ENCODE data around the gene SLC25A22.
A peak's percentile ranks its signal among the peaks of the same experiment; 100 is the strongest.

The SLC25A22 gene

DNA sequence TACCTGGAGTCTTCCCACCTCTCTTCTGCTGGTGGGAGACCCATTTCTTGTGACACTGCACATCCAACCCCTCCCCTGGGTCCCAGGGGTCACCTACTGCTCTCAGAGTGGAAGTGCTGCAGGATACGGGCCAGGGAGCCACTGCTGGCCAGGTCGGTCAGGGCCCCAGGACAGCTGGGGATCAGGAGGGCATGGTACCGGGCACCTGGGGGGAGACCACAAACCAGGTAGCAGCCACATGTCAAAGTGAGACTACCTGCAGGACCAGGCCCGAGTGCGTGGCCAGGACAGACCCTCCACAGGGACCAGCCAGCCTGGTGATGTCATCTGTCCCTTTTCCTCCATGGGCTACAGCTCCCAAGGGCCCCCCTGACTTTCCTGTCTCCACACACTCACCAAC, 24.7 kb downstream of the SLC25A22 start:
- no peak for DNase-seq (ENCODE audit: low read depth in 2 of 2)

DNA sequence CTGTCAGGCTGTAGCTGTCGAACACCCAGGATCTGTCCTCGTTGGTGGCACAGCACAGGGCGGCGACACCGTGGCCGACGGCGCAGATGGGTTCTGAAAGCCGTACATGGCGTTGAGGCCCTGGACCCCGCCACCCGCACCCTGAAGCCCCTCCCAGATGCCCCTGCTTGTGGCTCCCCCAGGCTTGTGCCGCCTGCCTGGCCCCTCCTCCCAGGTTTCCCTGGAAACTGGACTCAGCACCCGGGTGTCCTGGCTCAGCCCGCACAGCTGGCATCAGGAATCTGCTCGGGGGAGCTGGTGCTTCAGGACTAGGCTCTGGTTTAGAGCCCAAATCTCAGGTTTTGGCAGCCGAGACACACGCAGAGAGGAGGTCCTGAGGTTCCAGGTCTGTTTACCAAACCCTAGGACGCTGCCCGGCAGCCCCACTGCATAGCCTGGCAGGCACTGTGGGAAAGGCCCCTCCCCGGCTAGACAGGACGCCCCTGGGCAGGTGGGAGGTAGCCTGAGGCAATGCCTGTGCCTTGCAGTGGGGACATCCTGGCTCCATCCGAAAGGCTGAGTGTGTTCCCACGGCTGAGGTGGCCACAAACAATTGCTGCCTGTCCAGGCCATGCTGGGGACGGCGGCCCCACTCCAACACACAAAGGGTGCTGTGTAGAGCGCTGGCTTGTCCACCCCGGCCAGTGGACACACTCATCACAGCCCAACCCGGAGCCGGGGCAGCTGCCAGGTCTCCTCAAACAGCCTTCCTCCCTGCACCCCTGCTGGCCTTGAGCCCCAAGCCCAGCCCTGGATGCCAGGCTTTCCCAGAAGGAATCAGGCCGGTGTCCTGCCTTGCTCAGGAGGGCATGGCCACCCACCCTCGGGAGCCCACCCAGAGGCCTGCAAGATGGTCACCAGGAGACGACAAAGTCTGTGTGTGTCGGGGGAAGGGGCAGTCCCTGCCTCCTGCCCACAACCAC, 25.4 kb downstream of the SLC25A22 start:
- no peak for DNase-seq (ENCODE audit: low read depth in 2 of 2)

DNA sequence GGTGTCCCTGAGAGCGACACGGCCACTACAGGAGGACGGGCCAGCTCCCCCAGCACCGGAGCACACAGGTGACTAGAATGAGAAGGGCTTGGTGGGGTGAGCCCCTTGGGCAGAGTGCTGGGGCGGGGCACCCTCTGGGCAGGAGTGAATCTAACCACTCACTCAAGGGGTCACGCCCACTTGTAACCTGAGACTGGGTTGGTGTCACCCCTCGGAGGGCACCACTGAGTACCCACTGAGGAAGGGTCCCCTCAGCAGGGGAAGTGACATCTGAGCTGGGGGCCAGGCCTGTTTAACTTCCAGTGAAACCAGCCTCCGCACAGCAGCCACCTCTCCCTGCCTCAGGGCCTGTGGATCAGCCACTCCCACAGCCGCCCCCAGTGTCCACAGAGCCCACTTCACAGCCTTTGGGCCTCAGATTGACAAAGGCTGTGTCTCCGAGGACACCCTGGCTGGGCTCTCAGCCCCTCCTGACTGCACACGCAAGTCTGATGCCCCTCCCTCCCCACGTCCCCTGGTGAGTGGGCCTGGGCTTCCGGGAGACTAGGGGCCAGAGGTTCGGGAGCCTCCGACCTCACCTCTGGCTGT, 26.4 kb downstream of the SLC25A22 start:
- no peak for DNase-seq (ENCODE audit: low read depth in 2 of 2)

DNA sequence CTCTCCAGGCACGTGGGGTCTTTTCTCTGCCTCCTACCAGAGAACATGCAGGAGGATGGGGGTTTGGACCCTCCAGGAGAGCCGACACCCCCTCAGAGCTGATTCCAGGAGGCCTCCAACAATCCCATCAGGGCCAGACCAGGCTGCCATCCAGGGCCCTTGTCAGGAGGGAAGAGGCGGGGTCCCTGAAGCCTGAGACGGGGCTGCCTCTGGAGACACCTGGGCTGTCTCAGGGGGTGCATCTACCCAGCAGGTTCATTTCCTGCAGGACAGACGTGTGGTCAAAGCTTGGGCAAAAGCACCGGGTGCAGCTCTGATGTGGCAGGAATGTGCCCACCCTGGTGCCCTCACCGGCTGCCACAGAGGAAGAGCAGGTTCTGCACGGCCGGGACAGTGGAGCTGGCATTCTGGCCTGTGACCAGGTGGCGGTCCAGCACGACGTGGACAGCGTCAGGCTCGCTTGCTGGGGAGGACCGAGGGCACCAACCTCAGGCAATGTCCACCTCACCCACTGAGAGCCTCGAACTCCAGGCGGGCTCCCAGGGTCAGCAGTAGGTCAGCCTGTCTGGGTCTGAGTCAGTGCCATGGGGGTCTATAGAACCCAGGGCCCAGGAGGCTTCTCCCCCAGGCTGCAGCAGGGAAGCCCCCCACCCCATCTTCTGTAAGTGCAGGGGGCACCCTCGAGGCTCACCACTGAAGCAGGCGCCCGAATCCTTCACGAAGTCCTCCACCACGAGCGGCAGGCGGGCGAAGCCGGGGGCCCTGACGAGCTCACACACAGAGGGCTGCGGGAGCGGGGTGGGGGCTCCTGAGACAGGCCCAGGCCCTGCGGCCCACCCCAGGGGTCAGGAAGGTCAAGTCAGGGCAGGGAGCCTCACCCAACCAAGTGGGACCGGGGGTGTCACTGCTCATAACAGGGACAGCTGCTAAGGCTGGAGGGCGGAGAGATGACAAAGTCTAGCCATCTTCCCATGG, 27.2 kb downstream of the SLC25A22 start:
- no peak for DNase-seq (ENCODE audit: low read depth in 2 of 2)

DNA sequence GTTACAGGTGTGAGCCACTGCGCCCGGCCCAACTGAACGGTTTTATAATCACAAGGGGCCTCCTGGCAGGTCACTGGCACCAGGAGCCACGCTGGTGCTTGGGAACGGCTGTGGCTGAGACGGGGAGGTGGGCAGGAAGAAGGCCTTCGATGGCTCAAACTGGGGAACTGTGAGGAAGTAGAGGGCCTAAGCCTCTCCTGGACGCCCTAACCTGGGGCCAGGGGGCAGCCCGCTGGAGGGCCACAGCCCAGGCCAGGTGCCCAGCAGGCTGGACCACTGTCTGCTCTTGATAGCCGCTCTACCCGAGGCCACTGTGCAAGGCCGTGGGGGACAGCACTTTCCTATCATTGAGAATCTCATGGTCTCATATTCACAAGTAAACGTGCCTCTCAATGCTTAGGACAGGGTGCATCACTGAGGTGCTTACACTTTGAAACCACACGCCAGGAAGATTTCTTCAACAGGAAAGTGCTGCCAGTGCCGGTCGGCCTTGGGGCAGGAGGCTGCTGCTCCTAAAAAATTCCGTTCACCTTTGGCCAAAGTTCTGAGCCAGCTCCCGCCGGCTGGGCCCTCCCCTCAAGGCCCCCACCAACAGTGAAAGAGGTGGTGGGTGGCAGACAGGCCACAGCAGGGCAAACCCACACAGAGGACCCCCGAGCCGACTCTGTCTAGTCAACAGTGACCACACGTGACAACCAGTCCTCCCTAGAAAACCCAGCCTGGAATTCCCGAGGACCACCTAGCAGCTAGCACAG, 28.0 kb downstream of the SLC25A22 start:
- DNase-seq (ENCODE audit: low read depth in 2 of 2) = no peak

DNA sequence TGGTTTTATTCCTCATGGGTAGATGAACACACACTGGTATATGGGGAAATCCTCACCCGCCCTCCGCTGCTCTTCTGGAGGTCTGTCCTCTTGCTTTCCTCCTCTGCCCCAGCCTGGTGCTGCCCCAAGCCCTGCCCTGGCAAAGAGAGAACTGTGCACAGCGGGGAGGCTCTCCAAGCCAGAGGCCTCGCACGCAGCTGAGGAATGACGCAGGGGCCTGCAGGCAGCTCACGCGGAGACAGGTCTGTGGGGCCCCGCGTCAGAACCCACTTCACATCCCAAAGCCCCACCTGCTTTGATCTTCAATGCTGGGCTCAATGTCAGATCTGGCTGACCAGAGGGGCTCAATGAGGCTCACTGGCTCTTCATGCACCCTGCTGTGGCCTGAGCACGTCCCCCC, 30.8 kb downstream of the SLC25A22 start:
- no peak for DNase-seq (ENCODE audit: low read depth in 2 of 2)

DNA sequence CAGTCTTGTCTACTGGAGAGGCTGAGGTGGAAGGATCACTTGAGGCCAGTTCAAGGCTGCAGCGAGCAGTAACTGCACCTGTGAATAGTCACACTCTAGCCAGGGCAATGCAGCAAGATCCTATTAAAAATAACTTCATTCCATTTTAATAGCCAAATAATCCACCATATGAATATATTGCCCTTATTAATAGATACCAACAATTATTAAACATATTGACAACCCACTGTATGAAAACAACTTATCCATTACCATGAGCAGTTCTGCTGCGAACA, 31.2 kb downstream of the SLC25A22 start:
- DNase-seq (ENCODE audit: low read depth in 2 of 2) = no peak

DNA sequence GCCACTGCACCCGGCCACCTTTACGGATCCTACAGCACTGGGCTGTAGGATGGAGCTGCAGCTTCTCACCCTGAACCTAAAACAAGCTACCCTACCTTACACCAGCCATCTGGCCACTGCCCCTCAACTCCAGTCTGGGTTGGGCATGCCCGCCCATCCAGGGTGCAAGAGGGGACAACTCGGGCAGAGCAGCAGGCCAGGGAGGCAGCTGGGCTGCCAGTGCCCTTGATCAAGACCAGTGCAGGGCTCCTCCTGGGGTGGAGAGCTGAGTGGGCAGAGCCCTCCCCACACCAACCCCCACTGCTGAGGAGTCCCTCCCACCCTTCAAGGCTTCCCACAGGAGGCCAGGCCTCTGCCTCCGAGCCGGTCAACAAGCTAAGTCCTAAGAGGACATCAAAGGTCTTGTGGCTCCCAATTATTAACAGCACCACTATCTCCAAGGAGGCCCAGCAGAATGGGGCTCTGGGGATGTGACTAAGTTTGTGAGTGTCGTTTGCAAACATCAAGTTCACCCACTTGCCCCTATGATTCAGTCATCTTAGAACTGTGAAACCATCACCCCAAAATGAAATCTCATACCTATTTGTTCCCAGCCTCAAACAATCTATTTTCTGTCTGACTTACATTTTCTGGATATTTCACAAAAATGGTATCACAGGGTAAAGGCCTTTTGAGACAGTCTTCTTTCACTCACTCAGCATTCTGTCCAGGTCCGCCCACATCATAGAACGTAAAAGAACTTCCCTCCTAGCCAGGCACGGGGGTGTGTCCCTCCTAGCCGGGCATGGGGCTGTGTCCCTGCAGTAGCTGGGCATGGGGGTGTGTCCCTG, 31.8 kb downstream of the SLC25A22 start:
- no peak for DNase-seq (ENCODE audit: low read depth in 2 of 2)

DNA sequence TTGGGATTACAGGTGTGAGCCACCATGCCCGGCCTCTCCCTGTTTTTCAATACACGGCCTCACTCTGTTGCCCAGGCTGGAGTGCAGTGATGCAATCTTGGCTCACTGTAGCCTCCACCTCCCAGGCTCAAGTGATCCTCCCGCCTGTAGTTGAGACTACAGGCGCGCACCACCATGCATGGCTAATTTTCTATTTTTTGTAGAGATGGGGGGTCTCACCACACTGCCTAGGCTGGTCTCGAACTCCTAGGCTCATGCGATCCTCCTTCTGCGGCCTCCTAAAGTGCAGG, 32.3 kb downstream of the SLC25A22 start:
- DNase-seq (ENCODE audit: low read depth in 2 of 2) = no peak

DNA sequence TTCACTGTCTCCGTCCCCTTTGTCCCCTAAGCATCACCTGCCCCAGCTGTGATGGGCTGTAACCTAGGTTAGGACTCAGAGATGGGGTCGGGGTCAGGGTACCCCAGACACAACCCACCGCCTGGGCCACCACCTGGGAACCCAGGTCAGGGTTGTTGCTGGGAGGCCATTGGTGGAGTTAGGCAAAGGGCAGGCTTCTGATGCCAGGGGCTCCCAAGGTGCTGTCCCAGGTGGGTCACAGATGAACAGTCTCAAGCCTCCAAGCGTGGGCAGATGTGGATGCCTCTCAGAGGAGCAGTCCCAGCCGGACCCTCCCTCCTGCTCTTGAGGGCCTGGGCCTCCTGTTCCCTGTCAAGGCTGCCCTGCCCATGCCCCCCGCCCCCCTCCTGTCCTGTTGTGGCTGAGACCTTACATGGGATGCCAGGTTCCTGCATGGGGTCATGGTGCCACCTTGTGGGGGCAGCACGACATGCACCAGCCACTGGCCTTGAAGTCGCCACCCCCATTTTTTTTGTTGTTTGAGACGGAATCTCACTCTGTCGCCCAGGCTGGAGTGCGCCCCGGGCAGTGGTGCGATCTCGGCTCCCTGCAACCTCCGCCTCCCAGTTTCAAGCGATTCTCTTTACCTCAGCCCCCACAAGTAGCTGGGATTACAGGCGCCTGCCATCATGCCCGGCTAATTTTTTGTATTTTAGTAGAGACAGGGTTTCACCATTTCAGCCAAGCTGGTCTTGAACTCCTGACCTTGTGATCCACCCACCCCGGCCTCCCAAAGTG, 32.9 kb downstream of the SLC25A22 start:
- DNase-seq (ENCODE audit: low read depth in 2 of 2) = peak in 1 of 2 donors; percentile 48

DNA sequence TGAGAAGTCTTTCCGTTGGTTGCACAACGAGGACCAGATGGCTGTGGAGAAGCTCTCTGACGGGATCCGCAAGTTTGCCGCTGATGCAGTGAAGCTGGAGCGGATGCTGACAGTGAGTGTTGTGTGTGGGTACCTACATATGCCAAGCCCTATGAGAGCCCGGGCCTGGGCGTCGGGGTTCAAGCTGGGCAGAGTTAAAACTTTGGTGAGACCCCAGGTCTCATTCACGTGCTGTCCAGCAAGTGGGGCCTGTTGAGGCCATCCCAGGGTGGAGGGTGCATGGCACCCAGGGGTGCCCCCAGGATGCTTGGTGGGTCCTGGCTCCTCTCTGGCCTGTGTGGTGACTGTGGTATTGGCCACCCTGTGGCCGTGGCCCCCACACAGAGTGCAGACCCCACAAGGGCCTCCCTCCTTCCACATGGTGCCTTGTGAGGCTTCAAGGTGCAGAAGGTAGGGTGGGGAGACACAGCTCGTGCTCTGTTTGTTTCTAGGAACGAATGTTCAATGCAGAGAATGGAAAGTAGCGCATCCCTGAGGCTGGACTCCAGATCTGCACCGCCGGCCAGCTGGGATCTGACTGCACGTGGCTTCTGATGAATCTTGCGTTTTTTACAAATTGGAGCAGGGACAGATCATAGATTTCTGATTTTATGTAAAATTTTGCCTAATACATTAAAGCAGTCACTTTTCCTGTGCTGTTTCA, 33.6 kb downstream of the SLC25A22 start:
- no peak for DNase-seq (ENCODE audit: low read depth in 2 of 2)

DNA sequence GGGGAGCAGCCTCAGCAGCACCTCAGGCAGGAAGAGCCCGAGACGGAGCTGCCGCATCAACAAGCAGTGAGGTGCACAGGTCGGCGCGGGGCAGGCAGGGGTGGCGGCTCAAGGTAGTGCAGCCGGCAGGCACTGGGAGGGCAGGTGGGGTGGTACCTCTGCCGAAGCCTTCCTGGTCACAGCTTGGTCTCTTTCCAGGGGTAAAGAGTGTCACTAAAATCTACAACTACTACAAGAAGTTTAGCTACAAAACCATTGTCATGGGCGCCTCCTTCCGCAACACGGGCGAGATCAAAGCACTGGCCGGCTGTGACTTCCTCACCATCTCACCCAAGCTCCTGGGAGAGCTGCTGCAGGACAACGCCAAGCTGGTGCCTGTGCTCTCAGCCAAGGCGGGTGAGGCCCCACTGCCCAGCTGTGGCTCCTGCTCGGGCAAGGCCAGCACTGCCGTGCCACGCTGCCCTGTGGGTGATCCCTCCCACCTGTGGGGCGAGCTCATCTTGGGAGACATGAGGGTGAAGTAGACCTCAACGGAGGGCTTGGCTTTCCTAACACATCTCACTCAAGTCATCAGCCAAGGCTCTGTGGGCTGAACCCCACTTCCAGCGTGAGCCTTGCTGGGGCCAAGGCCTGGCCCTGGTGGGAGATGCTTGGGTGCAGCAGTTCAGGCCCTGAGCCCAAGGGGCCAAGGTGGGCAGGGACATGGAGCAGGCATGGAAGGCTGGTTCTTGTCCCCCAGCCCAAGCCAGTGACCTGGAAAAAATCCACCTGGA, 34.3 kb downstream of the SLC25A22 start:
- DNase-seq (ENCODE audit: low read depth in 2 of 2) = no peak

DNA sequence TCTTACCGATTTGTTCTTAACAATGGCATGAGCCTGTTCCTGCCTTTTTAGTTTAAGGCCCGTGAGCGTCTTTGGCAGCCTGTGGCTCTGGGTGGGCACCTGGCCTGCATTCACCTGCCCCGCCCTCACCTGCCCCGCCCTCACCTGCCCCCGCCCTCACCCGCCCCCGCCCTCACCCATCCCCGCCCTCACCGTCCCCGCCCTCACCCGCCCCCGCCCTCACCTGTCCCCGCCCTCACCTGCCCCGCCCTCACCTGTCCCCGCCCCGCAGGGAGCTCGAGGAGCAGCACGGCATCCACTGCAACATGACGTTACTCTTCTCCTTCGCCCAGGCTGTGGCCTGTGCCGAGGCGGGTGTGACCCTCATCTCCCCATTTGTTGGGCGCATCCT, 35.0 kb downstream of the SLC25A22 start:
- DNase-seq (ENCODE audit: low read depth in 2 of 2) = no peak

DNA sequence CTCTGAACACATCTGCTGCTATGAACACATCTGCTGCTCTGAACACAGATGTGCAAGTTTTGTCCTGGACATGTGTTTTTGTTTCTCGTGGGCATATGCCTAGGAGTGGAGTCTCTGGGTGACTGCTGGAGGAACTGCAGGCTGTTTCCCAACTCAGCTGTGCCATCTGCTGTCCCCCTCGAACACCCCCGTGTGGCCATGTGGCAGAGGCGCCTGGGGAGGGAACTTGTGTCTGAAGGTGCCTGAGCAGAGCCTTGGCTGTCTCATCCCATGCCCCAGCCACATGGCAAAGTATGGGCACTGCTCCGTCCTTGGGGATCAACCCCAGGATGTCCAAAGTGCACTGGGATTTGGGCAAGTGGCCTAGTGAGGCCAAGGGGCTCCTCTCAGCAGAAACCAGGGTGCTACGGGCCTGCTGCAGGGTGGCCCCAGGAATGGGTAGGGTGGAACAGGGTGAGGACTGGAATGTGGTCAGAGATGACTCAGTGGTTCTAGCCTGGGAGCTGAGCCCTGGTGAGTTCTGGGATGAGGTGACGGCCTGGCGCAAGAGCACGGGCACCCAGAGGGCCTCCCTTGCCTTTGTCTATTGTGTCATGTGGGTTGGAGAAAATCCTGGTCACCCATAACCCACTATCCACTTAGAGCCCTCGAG, 35.5 kb downstream of the SLC25A22 start:
- DNase-seq (ENCODE audit: low read depth in 2 of 2) = no peak

DNA sequence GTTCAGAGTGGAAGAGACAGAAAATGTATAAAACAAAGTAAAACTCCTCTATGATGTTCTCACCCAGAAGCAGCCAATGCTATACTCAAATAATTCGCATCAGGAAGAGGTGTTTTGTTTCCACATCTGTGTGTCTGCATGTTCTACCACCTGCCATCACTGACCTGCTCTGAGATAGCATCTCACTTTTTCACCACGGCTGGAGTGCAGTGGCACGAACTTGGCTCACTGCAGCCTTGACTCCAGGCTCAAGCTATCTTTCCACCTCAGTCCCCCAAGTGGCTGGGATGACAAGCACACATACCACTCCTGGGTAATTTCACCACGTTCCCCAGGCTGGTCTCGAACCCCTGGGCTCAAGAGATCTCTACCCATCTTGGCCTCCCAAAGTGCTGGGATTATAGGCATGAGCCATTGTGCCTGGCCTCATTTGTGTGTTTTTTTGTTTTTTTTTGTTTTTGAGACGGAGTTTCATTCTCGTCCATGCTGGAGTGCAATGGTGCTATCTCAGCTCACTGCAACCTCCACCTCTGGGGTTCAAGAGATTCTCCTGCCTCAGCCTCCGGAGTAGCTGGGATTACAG, 36.5 kb downstream of the SLC25A22 start:
- DNase-seq (ENCODE audit: low read depth in 2 of 2) = no peak

DNA sequence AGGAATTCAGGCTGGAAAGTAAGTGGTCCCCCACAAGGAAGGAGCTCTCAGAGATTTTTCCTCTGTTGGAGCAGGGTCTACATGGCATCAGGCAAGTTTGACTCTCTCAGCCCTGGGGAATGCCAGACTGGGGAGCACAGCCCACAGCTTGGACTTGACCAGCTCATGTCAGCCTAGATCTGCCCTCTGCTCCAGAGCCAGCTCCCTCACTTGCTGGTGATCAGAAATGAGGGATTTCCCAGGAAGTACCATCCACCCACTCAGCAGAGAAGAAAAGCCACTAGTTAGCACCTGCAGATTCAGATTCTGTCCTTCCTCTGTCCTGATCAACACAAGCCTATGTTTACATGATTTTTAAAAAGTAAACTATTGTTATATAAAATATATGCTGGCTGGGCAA, 37.8 kb downstream of the SLC25A22 start:
- DNase-seq (ENCODE audit: low read depth in 2 of 2) = no peak

DNA sequence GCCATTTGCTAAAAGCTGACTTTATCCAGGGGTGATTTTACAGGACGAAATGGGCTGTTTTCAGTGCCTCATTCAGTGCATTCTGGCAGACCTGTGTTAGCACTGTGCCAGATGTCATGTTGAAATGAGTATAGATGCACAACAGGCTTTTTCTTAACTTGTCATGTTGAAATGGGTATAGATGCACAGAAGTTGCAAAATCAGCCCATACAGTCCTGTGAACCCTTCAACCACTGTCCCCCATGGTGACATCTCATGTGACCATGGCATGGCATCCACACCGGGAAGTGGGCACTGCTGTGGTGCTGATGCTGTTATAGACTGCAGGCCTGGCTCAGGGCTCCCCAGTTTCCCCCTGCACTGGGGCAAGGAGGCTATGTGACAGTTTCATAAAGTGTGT, 48.4 kb downstream of the SLC25A22 start:
- no peak for DNase-seq (ENCODE audit: low read depth in 2 of 2)

DNA sequence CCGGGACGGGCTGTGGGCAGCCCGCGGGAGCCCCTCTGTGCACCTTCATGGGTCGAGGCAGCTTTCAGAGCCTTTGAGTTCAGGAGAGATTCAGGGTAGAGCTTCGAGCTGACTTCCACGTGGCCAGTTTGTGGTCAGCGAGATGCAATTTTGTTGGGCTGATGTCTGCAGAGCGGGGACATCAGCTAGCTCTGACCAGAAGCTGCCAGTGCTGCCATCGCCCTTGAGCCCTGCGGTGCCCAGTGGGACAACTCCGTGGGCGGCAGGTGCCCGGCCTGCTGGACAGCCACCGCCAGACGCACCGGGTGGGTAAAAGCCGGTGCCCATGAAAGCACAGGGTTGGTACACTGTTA, 50.1 kb downstream of the SLC25A22 start:
- DNase-seq (ENCODE audit: low read depth in 2 of 2) = no peak
